ENCODE measurements around the gene CREB3L1.

Gene CREB3L1

DNA sequence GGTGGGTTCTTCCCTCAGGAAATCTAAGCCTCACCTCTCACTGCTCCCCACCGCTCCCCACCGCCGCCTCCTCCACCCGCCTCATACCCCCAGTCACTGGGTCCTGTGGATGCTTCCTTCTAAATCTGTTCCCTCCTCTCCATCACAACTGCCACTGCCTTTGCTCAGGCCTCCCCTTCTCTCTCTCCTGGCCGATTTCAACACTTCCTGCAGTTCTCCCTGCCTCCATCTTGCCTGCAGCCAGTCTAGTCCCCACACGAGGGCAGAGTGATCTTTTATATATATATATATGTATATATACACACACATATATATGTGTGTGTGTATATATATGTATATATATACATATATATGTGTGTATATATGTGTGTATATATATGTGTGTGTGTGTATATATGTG lies 27.8 kb downstream of the CREB3L1 start:
- DNase-seq (ENCODE audit: extremely low read depth, low read depth), result no peak
- TF ChIP-seq, protein P1, sequence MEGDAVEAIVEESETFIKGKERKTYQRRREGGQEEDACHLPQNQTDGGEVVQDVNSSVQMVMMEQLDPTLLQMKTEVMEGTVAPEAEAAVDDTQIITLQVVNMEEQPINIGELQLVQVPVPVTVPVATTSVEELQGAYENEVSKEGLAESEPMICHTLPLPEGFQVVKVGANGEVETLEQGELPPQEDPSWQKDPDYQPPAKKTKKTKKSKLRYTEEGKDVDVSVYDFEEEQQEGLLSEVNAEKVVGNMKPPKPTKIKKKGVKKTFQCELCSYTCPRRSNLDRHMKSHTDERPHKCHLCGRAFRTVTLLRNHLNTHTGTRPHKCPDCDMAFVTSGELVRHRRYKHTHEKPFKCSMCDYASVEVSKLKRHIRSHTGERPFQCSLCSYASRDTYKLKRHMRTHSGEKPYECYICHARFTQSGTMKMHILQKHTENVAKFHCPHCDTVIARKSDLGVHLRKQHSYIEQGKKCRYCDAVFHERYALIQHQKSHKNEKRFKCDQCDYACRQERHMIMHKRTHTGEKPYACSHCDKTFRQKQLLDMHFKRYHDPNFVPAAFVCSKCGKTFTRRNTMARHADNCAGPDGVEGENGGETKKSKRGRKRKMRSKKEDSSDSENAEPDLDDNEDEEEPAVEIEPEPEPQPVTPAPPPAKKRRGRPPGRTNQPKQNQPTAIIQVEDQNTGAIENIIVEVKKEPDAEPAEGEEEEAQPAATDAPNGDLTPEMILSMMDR (IDR thresholded peaks at IDR 0.05; ENCODE audit: low read depth, low read length), result no peak; the same call in 1 of the 2 replicates

DNA sequence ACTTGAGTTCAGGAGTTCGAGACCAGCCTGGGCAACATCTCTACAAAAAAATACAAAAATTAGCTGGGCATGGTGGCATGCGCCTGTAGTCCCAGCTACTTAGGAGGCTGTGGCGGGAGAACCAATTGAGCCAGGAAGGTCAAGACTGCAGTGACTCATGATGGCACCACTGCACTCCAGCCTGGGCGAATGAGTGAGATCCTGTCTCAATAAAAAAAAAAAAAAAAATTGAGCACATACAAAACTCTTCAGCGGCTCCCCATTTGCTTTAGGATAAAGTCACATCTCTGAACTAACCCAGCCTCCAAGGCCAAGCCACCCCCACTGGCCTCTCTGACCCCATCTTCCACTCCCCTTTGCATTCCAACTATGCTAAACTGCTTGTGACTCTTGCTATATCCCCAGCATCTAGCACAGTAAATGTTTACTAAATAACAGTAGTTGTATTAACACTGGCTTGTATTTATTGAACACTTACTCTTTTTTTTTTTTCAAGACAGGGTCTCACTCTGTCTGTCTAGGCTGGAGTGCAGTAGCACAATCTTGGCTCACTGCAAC lies 28.9 kb downstream of the CREB3L1 start:
- no peak for DNase-seq (ENCODE audit: extremely low read depth, low read depth)
- TF ChIP-seq, protein P1 (IDR thresholded peaks at IDR 0.05; ENCODE audit: low read depth, low read length), result no peak

DNA sequence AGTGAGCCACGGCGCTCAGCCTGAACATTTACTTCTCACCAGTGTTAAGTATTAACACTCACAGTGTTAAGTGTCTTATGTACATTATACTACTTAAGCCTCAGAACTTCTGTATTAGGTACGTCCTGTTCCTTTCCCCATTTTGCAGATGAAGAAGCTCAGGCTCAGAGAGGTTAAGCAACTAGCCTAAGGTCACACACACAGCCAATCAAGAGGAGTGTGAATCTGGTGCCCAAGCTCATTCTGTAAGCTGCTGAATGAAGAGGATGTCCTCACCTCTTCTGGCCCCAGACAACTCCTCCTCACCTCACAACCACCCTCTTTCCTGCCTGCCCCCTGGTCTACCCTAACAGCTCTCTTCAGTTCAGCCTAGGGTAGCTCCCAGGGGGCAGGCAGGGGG lies 29.9 kb downstream of the CREB3L1 start:
- TF ChIP-seq, protein P1 (IDR thresholded peaks at IDR 0.05; ENCODE audit: low read depth, low read length), result no peak

DNA sequence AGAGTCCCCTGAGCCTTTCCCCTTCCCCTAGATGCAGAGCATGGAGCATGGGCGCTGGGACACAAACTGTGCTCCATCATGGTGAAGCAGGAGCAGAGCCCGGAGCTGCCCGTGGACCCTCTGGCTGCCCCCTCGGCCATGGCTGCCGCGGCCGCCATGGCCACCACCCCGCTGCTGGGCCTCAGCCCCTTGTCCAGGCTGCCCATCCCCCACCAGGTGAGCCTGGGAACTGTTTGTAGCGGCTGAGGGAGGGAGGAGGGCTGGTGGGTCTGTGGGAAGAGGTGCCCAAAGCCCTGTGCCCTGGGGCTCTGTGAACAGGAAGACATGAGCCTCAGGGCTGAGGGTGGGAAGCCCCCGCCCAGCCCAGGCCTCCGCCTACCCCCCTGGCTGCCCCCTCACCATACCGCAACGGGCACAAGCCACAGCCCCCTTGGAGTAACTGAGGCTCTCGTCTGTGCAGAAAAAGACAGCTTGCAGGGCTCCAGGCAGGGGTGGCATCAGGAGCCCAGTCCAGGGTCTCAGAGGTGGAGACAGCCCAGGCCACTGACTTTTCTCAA lies 30.4 kb downstream of the CREB3L1 start:
- TF ChIP-seq, protein P1 (IDR thresholded peaks at IDR 0.05; ENCODE audit: low read depth, low read length), result no peak
- DNase-seq (ENCODE audit: extremely low read depth, low read depth), result no peak

More for the DNA sequence above, 29.9 kb downstream of the CREB3L1 start:
- DNase-seq (ENCODE audit: extremely low read depth, low read depth), result no peak

DNA sequence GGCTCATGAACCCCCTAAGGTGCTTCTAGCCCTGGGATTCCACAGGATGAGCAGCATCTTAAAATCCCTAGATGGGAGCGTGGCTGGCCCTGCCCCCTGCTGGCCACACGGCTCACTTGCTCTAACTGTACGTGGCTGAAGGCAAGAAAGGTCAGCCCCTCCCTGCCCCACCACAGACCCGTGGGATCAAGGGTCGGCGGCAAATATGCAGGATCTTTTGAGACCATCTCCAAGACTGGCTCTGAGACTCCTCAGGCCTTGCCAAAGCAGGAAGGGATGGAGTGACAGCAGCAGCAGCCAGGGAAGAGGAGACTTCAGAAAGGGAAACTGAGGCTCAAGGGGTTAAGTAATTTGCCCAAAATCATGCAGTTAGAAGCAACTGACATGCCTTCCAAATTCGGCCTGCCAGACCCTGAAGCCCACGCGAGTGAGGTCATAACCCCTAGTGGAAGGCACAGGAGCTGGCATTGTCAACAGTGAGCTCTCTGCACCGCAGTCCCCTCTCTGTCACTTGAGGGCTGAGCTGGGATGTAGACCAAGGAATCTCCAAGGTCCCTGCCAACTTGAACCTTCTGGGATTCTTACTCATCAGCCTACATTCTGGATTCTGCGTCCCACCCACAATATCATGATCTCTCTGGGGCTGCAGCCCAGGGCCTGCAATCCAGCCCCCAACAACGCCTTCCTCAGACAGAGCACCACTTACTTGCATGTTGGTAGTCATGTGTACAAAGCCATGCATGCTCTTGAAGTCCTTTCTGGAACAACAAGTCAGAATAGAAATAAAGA lies 31.4 kb downstream of the CREB3L1 start:
- TF ChIP-seq, protein P1 (IDR thresholded peaks at IDR 0.05; ENCODE audit: low read depth, low read length), result peak; percentile 86
- no peak for DNase-seq (ENCODE audit: extremely low read depth, low read depth)

DNA sequence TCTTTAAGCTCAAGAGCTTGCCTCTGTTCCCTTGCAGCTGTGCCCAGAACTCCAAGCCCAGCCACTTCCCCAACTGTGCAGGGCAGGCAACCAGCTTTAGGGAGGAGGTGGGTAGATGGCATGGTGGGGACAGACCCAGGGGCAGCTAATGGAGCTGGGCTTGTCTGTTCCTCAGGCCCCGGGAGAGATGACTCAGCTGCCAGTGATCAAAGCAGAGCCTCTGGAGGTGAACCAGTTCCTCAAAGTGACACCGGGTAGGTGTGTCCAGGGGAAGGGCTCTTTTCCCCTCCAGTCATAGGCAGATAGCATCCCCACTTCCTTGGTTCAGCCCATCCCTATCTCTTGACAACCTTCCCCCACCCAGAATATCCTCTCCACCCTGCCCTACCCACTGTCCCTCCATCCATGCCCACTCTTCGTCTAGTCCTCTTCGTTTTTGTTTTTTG lies 32.4 kb downstream of the CREB3L1 start:
- TF ChIP-seq, protein P1 (IDR thresholded peaks at IDR 0.05; ENCODE audit: low read depth, low read length), result no peak
- no peak for DNase-seq (ENCODE audit: extremely low read depth, low read depth)
